Stimulated activated effector memory CD8-positive, alpha-beta T cell treated with anti-CD3 and anti-CD28 coated beads, Interleukin-12 subunit alpha, Interleukin-12 subunit beta, amount 100 ng/mL, for 72 hours (primary cell): ENCODE results near the gene SORCS1.

ENCODE experiments used
- ATAC-seq: fragments of 150-1000 bp; cut with Tn5 transposase; 2 replicates; pipeline ENCODE4 v1.10.0; 2021
- DNase-seq, 2 donors: peaks; one replicate each; pipeline ENCODE4 v3.0.0; 2021 to 2022; ENCODE audit warnings: low spot score in 2 of 2
- H3K27ac Mint-ChIP-seq: one replicate; pipeline ENCODE4 v1.8.0; 2022; ENCODE audit warnings: mild to moderate bottlenecking, mixed read lengths
- H3K36me3 Mint-ChIP-seq: one replicate; pipeline ENCODE4 v1.8.0; 2022; ENCODE audit warnings: mild to moderate bottlenecking, mixed read lengths
- H3K4me1 Mint-ChIP-seq: one replicate; pipeline ENCODE4 v1.8.0; 2022; ENCODE audit warnings: mixed read lengths
- H3K4me3 Mint-ChIP-seq: one replicate; pipeline ENCODE4 v1.8.0; 2022; ENCODE audit warnings: mild to moderate bottlenecking, mixed read lengths
- H3K9me3 Mint-ChIP-seq: one replicate; pipeline ENCODE4 v1.8.0; 2022; ENCODE audit warnings: mixed read lengths

The SORCS1 gene

DNA sequence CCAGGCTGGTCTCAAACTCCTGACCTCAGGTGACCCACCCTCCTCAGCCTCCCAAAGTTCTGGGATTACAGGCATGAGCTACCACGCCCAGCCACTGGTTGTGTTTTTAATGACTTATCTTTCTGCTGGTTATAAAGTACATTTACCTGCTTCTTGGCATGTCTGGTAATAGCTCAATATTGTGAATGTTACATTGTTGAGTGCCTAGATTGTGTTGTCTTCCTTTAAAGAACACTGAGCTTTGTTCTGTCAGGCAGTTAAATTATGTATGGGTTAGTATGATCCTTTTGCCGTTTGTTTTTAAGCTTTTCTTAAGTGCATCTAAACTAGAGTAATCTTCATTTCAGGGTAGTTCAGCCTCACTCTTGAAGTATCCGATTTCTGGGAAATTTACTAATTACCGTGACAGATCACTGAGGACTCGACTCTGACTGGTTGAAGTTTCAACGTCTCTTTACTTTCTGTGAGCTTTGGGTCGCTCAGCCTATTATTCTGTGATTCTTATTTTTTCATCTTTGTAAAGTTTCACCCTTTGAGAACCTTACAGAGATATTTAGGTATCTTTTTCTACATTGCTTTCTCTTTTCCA, 617.4 kb downstream of the SORCS1 start:
- no peaks in the 10 kb centered on the region for H3K36me3 Mint-ChIP-seq
- DNase-seq (no peak), ATAC-seq (no peak)
- no peak overlapping the region for H3K27ac Mint-ChIP-seq
- peaks cover 15% of the 10 kb centered on the region for H3K9me3 Mint-ChIP-seq
- H3K4me3 Mint-ChIP-seq: no peak overlapping the region
- H3K4me1 Mint-ChIP-seq: no peaks in the 10 kb centered on the region

DNA sequence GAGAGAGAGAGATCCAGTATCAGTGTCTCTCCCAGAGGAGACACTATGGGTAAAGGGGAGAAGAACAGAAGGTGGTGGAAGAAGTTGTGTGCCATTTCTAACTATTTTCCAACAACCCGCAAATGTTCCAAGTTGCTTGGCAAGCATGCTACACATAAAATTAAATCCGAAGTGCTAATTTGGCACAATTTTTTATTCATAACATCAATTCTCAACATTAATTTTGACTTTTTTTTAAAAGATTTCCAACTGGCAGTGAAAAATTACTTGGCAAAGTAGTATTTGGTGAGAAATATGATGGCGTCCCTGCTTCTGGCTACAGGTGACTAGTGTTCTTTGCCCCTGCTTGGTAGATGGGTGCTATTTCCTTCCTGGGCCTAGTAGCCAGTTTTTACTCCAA, 622.0 kb downstream of the SORCS1 start:
- Mint-ChIP-seq H3K36me3 (no peaks in the 10 kb centered on the region), H3K4me3 (no peak overlapping the region), H3K9me3 (peaks cover 6% of the 10 kb centered on the region), H3K4me1 (no peaks in the 10 kb centered on the region), H3K27ac (no peak overlapping the region)
- no peak for DNase-seq
- no peak for ATAC-seq

DNA sequence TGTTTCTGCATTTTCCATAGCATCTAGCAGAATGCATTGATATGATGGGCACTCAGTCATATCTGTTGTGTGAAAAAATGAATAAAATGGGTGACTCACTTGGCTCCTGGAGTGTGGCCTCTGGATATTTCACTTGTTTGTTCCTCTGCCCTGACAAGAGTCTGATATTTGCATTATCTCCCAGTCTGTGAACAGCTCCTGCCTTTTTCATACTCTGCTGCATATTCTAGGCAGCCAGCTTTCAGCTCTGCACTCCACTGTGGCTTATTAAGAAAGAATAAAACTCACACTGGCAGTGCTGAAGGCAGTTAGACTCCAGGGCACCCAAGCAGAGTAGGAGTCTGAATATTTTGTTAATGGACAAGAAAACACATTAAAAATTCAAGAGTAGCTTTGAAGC, 623.9 kb downstream of the SORCS1 start:
- no peak for ATAC-seq
- no peaks in the 10 kb centered on the region for H3K36me3 Mint-ChIP-seq
- no peaks in the 10 kb centered on the region for H3K4me1 Mint-ChIP-seq
- no peak for DNase-seq
- H3K9me3 Mint-ChIP-seq: peaks cover 4% of the 10 kb centered on the region
- no peak overlapping the region for H3K4me3 Mint-ChIP-seq
- no peak overlapping the region for H3K27ac Mint-ChIP-seq

DNA sequence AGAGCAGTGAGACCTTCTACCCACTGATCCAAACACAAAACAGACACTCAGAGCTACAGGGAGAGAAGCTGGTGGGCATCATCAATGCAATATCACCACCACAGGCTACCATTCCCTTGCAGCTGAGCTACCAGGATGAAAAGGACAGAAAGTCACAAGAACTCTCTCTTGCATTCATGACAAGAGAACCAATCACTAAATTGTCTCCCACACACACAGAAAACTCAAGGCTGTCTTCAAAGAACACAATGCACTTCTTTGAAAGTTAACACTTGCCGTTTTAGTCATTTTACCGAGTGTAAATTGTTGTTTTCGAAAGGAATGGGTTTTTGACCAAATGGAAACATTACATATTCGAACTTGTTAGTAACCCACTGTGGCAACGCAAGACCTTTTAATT, 626.6 kb downstream of the SORCS1 start:
- no peak overlapping the region for H3K4me3 Mint-ChIP-seq
- peaks cover 7% of the 10 kb centered on the region for H3K9me3 Mint-ChIP-seq
- DNase-seq: no peak
- no peak for ATAC-seq
- no peaks in the 10 kb centered on the region for H3K4me1 Mint-ChIP-seq
- no peaks in the 10 kb centered on the region for H3K36me3 Mint-ChIP-seq
- H3K27ac Mint-ChIP-seq: no peak overlapping the region

DNA sequence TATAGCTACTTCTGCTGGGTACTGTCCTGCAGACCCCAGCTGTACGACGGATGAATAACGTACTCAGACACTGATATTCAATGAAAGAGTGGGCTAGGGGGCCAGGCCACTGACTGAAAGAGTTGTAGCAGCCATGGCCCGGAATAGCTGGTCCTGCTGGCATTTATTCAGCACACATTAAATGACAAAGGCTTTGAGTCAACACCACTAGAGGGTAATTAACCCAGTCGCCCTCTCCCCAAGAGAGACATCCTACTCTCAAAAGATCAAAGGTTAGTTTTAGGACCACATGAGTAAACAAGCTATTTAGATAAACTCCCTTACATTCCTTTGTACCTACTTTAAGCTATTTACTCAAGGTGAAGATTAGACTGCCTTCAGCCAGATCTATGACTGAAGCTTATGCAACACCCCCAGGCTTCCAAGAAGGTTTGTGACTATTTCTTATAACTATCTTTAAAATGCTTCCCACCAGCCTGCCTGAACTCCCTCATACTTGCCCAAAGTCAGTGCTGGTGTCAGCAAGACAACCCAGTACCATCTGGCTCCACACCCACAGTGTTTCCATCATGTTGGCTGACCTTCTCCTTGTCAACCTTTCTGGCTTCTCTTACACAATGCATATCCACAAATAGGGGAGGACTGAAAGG, 629.1 kb downstream of the SORCS1 start:
- ATAC-seq (no peak), DNase-seq (no peak)
- Mint-ChIP-seq H3K4me1 (no peaks in the 10 kb centered on the region), H3K9me3 (peaks cover 12% of the 10 kb centered on the region), H3K27ac (no peak overlapping the region), H3K4me3 (no peak overlapping the region), H3K36me3 (no peaks in the 10 kb centered on the region)

DNA sequence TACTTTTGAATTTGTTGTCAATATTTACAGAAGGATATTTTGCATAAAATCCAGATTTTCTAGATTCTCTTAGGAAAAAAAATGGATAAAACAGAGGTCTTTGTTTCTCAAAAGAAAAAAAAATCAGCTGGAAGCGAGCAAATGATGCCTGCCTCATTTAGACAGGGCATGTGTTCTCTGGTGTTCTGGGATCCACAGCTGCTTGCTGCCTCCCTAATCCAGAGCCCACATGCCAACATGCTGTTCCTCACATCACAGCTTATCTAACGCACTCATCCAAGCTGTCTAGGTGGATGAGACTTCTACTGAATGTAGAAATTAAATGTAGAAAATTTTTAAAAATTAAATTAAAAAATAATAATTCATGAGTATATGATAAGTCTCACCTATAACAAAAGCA, 630.1 kb downstream of the SORCS1 start:
- Mint-ChIP-seq H3K9me3 (peaks cover 10% of the 10 kb centered on the region), H3K4me3 (no peak overlapping the region), H3K27ac (no peak overlapping the region), H3K4me1 (no peaks in the 10 kb centered on the region), H3K36me3 (no peaks in the 10 kb centered on the region)
- ATAC-seq (no peak), DNase-seq (no peak)

DNA sequence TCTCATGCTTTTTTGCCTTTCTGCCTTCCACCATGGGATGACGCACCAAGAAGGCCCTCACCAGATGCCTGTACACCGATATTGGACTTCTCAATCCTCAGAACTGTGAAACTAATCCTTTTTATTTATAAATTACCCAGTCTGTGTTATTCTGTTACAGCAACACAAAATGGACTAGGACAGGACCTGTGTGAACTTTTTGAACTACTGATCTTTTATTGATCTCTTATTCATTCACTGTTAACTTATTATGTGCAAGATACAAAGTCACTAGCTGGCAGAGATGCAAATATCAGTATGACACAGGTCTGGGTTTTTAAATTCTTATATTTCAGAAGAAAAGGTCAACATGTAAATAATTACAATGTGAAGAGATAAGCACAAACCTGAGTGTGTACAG, 635.8 kb downstream of the SORCS1 start:
- no peak for DNase-seq
- peaks cover 15% of the 10 kb centered on the region for H3K9me3 Mint-ChIP-seq
- H3K4me1 Mint-ChIP-seq: no peaks in the 10 kb centered on the region
- ATAC-seq: no peak
- no peaks in the 10 kb centered on the region for H3K36me3 Mint-ChIP-seq
- no peak overlapping the region for H3K4me3 Mint-ChIP-seq
- H3K27ac Mint-ChIP-seq: no peak overlapping the region

DNA sequence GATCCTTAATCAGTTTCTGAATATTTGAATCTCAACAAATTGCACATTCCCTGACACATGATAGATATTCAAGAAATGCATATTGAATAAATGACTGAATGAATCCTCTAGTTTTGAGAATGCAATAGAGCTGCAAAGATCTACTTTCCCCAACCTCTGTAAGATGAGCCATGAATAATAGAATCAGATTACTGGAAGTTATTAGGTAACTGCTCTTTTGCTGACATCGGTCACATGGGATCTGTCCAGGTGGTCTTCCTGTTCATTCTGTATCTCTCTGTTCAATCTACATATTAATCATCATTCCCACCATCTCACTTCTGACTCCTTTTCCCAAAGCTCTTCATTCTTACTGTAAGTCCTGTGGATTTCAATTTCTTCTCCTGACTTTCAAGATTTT, 638.7 kb downstream of the SORCS1 start:
- no peak for DNase-seq
- H3K9me3 Mint-ChIP-seq: peaks cover 10% of the 10 kb centered on the region
- H3K36me3 Mint-ChIP-seq: no peaks in the 10 kb centered on the region
- H3K4me3 Mint-ChIP-seq: no peak overlapping the region
- H3K4me1 Mint-ChIP-seq: no peaks in the 10 kb centered on the region
- no peak for ATAC-seq
- H3K27ac Mint-ChIP-seq: no peak overlapping the region
